A673 (cell line): Measurements from ENCODE around the gene B4GALNT4.

Source experiments
- EZH2 ChIP-seq: fragments of 200-600 bp; sonication (generic); IDR thresholded peaks from 2 replicates; pipeline ENCODE4 v1.6.1; 2017; ENCODE audit warnings: borderline replicate concordance, low read depth, mild to moderate bottlenecking, mixed read lengths, antibody characterized with exemption, low read length; ENCODE audit not compliant: poor library complexity, severe bottlenecking
- TF ChIP-seq, protein P1 (sequence below): fragments of 300-800, 200-600 bp; sonication (generic); conservative IDR thresholded peaks from 2 replicates; pipeline ENCODE4 v1.5.1; 2017; ENCODE audit warnings: low read depth, mild to moderate bottlenecking, antibody characterized with exemption, low read length, moderate library complexity, mixed read lengths

DNA sequence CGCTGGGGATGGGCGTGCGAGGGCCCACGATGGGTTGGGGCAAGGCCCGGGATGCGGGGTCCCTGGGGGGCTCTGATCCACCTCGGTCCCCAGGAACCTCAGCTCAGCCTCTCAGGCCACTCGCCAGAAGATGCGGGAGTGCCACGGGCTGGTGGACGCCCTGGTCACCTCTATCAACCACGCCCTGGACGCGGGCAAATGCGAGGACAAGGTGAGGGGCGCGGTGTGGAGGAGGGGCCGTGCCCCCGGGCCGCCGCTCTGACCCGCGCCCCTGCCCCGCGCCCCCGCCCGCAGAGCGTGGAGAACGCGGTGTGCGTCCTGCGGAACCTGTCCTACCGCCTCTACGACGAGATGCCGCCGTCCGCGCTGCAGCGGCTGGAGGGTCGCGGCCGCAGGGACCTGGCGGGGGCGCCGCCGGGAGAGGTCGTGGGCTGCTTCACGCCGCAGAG is 31.0 kb downstream of the B4GALNT4 start:
- TF ChIP-seq, protein P1, sequence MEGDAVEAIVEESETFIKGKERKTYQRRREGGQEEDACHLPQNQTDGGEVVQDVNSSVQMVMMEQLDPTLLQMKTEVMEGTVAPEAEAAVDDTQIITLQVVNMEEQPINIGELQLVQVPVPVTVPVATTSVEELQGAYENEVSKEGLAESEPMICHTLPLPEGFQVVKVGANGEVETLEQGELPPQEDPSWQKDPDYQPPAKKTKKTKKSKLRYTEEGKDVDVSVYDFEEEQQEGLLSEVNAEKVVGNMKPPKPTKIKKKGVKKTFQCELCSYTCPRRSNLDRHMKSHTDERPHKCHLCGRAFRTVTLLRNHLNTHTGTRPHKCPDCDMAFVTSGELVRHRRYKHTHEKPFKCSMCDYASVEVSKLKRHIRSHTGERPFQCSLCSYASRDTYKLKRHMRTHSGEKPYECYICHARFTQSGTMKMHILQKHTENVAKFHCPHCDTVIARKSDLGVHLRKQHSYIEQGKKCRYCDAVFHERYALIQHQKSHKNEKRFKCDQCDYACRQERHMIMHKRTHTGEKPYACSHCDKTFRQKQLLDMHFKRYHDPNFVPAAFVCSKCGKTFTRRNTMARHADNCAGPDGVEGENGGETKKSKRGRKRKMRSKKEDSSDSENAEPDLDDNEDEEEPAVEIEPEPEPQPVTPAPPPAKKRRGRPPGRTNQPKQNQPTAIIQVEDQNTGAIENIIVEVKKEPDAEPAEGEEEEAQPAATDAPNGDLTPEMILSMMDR, result no peak
- TF ChIP-seq EZH2, result no peak
